NT2/D1 (cell line): ENCODE results near the gene DUSP15.

Experiments
- YY1 ChIP-seq: IDR thresholded peaks from 2 replicates; pipeline ENCODE4 v1.6.1; 2011; ENCODE audit not compliant: insufficient read length, insufficient read depth
- ZNF274 ChIP-seq: IDR thresholded peaks from 2 replicates; pipeline ENCODE4 v1.6.1; 2011; ENCODE audit warnings: mild to moderate bottlenecking, low read depth, low read length

DNA sequence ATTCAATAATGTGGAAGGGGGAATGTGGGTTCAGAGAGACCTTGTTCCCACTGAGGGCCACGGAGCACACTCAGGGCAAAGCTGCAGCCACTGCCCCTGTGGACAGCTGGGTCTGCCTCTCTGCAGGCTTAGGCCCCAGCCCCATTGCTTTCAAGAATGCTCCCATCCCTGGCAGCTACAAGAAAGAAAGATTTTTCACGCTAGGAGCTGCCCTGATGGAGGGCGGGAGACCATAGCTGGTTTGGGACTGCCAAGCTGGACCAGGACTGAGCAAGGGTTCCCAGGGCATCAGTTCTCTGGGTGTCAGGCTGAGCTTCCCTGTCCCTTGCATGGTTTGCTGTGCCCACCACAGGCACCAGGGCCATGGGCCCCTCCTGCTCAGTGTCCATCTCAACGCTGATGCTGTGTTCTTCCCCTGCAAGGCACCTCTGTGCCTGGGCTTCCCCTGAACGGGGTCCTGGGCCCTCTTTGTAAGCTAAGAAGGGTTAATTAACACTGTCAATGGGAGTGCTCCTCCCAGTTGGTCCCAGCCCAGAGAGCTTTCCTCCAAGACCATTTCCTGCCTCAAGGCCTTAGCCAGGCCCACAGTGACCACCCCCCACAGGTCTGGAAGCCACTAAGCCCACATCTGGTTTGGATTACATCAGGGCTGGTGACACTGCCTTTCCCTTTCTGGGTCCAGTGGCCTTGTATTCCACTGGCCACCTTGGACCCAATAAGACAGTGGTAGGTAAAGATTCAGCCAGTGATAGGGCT, 33.3 kb downstream of the DUSP15 start:
- TF ChIP-seq ZNF274 (no peak), YY1 (no peak)
